RWPE1 (cell line): ENCODE results near the gene RGS6.
A peak's percentile ranks its signal among the peaks of the same experiment; 100 is the strongest.

Experiments used
- CTCF ChIA-PET: fragments of 350-600 bp; sonication (Branson Sonifier 250); formaldehyde crosslinking; extraction: SDS; loops from one replicate; lab custom pipeline; 2021; lab: Yijun Ruan, JAX
- POLR2A ChIA-PET: fragments of 400-600 bp; formaldehyde crosslinking; extraction: SDS; loops from one replicate; lab custom pipeline; 2020; ENCODE audit warnings: antibody characterized with exemption; ENCODE audit not compliant: low non-redundant PET; lab: Yijun Ruan, JAX
- DNase-seq: peaks from one replicate; pipeline ENCODE4 v3.0.0; 2012; ENCODE audit warnings: low spot score
- H3K27ac ChIP-seq: fragments of 450-650 bp; 2 replicates; pipeline ENCODE4 v1.5.1; 2017
- TF ChIP-seq, protein P1 (sequence below): fragments of 450-650 bp; conservative IDR thresholded peaks from 2 replicates; pipeline ENCODE4 v1.5.1; 2017; ENCODE audit warnings: low read depth, mild to moderate bottlenecking

RGS6 gene

DNA sequence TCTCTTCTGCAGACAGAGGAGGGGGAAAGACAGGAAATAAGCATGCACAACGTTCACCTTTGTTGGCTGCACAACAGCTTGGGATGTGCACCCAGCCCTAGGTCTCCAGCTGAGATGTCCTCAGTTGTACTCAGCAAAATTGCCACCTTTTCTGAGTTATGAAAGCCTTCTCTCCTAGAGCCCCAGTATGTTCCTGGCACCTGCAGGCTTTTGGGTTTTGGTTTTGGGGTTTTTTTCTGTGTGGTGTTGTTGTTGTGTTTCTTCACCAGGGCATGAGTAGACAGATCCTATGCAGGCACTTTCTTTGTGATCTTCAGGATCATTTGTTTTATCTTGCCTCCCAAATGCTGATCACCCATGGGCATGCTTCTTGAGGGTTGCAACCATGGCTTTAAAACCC, 498.2 kb downstream of the RGS6 start:
- ChIA-PET POLR2A (interaction anchor here (0.6 kb wide), 1 partner anchor 8 kb away, joined by 3 read pairs; no protein-coding TSS in a partner anchor), CTCF (no interaction called here)
- TF ChIP-seq, protein P1, sequence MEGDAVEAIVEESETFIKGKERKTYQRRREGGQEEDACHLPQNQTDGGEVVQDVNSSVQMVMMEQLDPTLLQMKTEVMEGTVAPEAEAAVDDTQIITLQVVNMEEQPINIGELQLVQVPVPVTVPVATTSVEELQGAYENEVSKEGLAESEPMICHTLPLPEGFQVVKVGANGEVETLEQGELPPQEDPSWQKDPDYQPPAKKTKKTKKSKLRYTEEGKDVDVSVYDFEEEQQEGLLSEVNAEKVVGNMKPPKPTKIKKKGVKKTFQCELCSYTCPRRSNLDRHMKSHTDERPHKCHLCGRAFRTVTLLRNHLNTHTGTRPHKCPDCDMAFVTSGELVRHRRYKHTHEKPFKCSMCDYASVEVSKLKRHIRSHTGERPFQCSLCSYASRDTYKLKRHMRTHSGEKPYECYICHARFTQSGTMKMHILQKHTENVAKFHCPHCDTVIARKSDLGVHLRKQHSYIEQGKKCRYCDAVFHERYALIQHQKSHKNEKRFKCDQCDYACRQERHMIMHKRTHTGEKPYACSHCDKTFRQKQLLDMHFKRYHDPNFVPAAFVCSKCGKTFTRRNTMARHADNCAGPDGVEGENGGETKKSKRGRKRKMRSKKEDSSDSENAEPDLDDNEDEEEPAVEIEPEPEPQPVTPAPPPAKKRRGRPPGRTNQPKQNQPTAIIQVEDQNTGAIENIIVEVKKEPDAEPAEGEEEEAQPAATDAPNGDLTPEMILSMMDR: no peak
- H3K27ac ChIP-seq: no peak overlapping the region
- no peak for DNase-seq

DNA sequence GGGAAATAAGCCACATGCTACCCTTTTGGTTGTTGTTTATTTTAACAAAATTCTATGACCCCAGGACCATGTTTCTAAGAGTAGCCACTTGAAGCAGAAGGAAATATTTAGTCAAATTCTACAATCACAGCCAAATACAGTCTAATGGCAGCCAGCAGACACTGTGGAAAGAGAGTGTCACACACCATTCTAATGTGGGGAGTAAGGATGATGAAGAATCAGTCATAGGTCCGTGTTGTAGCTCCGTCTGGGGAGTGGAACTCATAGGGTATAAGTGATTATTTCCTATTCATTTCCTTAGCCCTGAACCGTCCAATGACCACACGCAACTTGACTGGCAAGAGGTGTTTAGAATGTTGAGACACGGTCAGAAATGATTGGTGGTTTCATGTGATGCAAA, 500.5 kb downstream of the RGS6 start:
- DNase-seq: no peak
- ChIA-PET POLR2A (no interaction called here), CTCF (interaction anchor here (0.6 kb wide), 1 partner anchor 372 kb away, joined by 3 read pairs; no protein-coding TSS in a partner anchor)

DNA sequence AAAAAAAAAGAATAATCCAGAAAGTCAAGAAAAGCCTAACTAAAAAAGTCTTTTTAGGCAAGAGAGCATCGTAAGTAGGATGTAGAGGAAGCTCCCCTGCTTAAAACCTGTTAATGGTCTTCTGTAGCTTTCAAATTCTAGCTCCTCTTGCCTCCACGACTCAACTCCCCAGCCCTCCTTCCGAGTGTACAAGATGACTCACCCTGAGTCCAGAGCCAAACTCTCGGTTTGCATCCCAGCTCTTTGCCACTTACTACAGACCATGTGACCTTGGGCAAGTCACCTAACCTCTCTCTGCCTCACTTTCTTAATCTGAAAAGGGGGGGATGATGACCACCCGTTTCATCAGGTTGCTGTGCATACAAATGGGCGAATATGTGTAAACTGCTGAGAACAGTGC, 501.3 kb downstream of the RGS6 start:
- peak; percentile 20 for DNase-seq
- ChIA-PET CTCF (no interaction called here), POLR2A (no interaction called here)
- TF ChIP-seq, protein P1: no peak
- H3K27ac ChIP-seq: no peak overlapping the region

More for the DNA sequence above, 500.5 kb downstream of the RGS6 start:
- TF ChIP-seq, protein P1: no peak
- H3K27ac ChIP-seq: no peak overlapping the region

DNA sequence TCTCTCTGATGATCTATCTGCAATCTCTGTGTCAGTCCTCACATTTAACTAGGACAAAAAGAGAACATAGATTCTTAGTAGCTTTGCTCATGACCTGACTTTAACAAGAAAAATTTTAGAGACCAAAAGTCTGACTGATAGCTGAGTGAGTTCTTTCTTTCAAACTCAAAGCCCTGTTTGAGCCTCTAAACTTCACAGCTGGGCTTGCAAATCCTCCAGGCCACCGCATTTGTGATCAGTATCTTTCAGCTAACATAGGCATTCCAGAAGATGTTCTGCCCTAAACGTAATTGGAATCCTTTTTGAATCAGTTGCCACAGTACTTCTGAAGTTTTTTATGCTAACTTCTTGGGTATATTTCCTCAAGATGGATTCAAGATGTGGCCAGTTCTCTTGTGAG, 502.6 kb downstream of the RGS6 start:
- CTCF ChIA-PET: no interaction called here
- no peak for DNase-seq
- POLR2A ChIA-PET: no interaction called here
- TF ChIP-seq, protein P1: no peak
- no peak overlapping the region for H3K27ac ChIP-seq

DNA sequence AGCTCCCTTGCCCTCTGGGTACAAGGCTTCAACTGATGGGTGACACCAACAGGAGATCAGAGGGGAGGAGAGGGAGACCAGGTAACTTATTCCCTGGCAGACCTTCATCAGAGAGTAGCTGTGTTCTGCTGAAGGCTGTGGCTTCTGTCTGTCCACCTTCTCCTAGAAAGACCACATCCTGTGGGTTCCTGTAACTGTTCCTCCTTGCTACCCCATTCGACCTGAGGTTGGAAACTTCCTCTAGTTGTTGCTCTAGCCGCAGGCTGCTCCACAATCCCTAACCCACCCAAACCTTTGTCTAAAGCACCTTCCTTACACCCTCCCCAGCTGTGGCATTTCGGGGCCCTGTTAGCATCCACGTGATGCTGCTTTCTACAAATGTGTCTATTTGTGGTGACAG, 507.5 kb downstream of the RGS6 start:
- H3K27ac ChIP-seq: no peak overlapping the region
- ChIA-PET POLR2A (no interaction called here), CTCF (no interaction called here)
- TF ChIP-seq, protein P1: no peak
- DNase-seq: no peak

DNA sequence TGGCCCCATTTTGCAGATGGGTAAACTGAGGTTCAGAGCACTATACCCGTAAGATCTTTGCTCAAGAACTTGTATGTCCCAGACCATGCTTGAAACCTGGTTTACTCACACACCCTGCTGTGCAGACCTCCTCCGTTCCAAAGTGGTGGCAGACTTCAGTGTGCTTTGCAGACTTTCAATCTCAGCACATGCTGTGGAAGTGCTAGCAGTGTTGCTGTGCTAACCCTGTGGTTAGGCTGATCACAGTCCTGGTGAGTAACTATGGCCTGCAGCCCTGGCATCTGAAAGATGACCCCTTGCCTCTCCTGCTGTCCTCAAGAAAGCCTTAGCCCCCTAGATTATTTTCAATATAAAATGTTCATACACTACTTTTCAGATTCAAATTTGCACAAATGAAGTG, 511.0 kb downstream of the RGS6 start:
- TF ChIP-seq, protein P1: no peak
- ChIA-PET CTCF (interaction anchor here (0.6 kb wide), 1 partner anchor 624 kb away, joined by 4 read pairs; no protein-coding TSS in a partner anchor), POLR2A (no interaction called here)
- H3K27ac ChIP-seq: no peak overlapping the region
- DNase-seq: no peak
